Osteocyte (in vitro differentiated cells): ENCODE results near the gene HHIPL2. TPM values are rescaled to one million over a fixed set of nuclear protein-coding genes. Genes with fewer than 3 reads are reported as not detected.

Experiments
- DNase-seq: peaks from one replicate; pipeline ENCODE4 v3.0.0; 2021; ENCODE audit warnings: mixed read lengths; ENCODE audit not compliant: unreplicated experiment; ENCODE audit errors: extremely low spot score
- H3K27ac Mint-ChIP-seq: one replicate; pipeline ENCODE4 v1.8.0; 2021; ENCODE audit warnings: mild to moderate bottlenecking, mixed read lengths; ENCODE audit not compliant: unreplicated experiment
- H3K27me3 Mint-ChIP-seq: one replicate; pipeline ENCODE4 v1.8.0; 2021; ENCODE audit warnings: mixed read lengths; ENCODE audit not compliant: unreplicated experiment
- H3K36me3 Mint-ChIP-seq: one replicate; pipeline ENCODE4 v1.8.0; 2021; ENCODE audit warnings: mixed read lengths; ENCODE audit not compliant: unreplicated experiment
- H3K4me1 Mint-ChIP-seq: one replicate; pipeline ENCODE4 v1.8.0; 2021; ENCODE audit warnings: mixed read lengths; ENCODE audit not compliant: unreplicated experiment
- H3K4me3 Mint-ChIP-seq: one replicate; pipeline ENCODE4 v1.8.0; 2021; ENCODE audit warnings: mild to moderate bottlenecking, moderate library complexity, mixed read lengths; ENCODE audit not compliant: unreplicated experiment
- H3K9me3 Mint-ChIP-seq: one replicate; pipeline ENCODE4 v1.8.0; 2021; ENCODE audit warnings: mixed read lengths; ENCODE audit not compliant: unreplicated experiment
- CTCF ChIP-seq: fragments of 200-600 bp; sonication (generic); IDR thresholded peaks from 2 replicates; pipeline ENCODE4 v1.5.0; 2021; ENCODE audit warnings: antibody characterized with exemption, mild to moderate bottlenecking, moderate library complexity
- total RNA-seq: library from RNA; stranded (reverse); gene quantifications from 2 replicates; pipeline ENCODE4 v1.2.1, GENCODE V29; 2021

The HHIPL2 gene
- total RNA-seq, 1 donor from 2014 or later = not detected

- peaks cover 12% of the 10 kb centered on the region for H3K9me3 Mint-ChIP-seq
- peaks cover 39% of the 10 kb centered on the region for H3K36me3 Mint-ChIP-seq
- H3K4me3 Mint-ChIP-seq = no peak overlapping the region
- H3K4me1 Mint-ChIP-seq = no peaks in the 10 kb centered on the region
- DNase-seq = no peak
- no peak overlapping the region for H3K27ac Mint-ChIP-seq
- no peak for TF ChIP-seq CTCF
- no peaks in the 10 kb centered on the region for H3K27me3 Mint-ChIP-seq
Measured at GRCh38 chr1:222570837-222571236, 22.9 kb upstream of the HHIPL2 start.

- no peak for DNase-seq
- Mint-ChIP-seq H3K9me3 (no peaks in the 10 kb centered on the region), H3K4me3 (no peak overlapping the region), H3K27me3 (no peaks in the 10 kb centered on the region), H3K27ac (no peak overlapping the region), H3K4me1 (peaks cover 3% of the 10 kb centered on the region), H3K36me3 (peaks cover 12% of the 10 kb centered on the region)
- no peak for TF ChIP-seq CTCF
Measured at GRCh38 chr1:222561656-222562055, 13.8 kb upstream of the HHIPL2 start.

GRCh38 chr1:222557574-222557973, 9.7 kb upstream of the HHIPL2 start:
- Mint-ChIP-seq H3K9me3 (no peaks in the 10 kb centered on the region), H3K4me3 (no peak overlapping the region)
- DNase-seq = no peak

GRCh38 chr1:222557148-222557547, 9.2 kb upstream of the HHIPL2 start:
- Mint-ChIP-seq H3K4me3 (no peak overlapping the region), H3K27me3 (no peaks in the 10 kb centered on the region), H3K27ac (no peak overlapping the region), H3K4me1 (peaks cover 3% of the 10 kb centered on the region), H3K9me3 (no peaks in the 10 kb centered on the region), H3K36me3 (peaks cover 8% of the 10 kb centered on the region)
- DNase-seq = no peak
- TF ChIP-seq CTCF = no peak

More at GRCh38 chr1:222557574-222557973, 9.7 kb upstream of the HHIPL2 start:
- peaks cover 9% of the 10 kb centered on the region for H3K36me3 Mint-ChIP-seq
- no peak overlapping the region for H3K27ac Mint-ChIP-seq
- TF ChIP-seq CTCF = no peak
- peaks cover 3% of the 10 kb centered on the region for H3K4me1 Mint-ChIP-seq
- no peaks in the 10 kb centered on the region for H3K27me3 Mint-ChIP-seq

- TF ChIP-seq CTCF = no peak
- Mint-ChIP-seq H3K36me3 (peaks cover 8% of the 10 kb centered on the region), H3K4me1 (peaks cover 3% of the 10 kb centered on the region), H3K27ac (no peak overlapping the region), H3K27me3 (no peaks in the 10 kb centered on the region), H3K9me3 (no peaks in the 10 kb centered on the region), H3K4me3 (no peak overlapping the region)
- DNase-seq = no peak
Measured at GRCh38 chr1:222555992-222556615, 8.2 kb upstream of the HHIPL2 start.
